Nephron (organoid): ENCODE results near the gene GUF1.

Experiments
- H3K27ac Mint-ChIP-seq, 3 experiments: 2 replicates each; pipeline ENCODE4 v1.8.0; 2020; ENCODE audit warnings: mixed read lengths in 3 of 3, mild to moderate bottlenecking in 2 of 3, moderate library complexity in 1 of 3
- H3K27me3 Mint-ChIP-seq: 2 replicates; pipeline ENCODE4 v1.8.0; 2021; ENCODE audit warnings: low read depth, mild to moderate bottlenecking, moderate library complexity, mixed read lengths
- H3K36me3 Mint-ChIP-seq: 2 replicates; pipeline ENCODE4 v1.8.0; 2020; ENCODE audit warnings: low read depth, mixed read lengths
- H3K4me1 Mint-ChIP-seq: 2 replicates; pipeline ENCODE4 v1.8.0; 2020; ENCODE audit warnings: mixed read lengths
- H3K4me3 Mint-ChIP-seq, 3 experiments: 2 replicates each; pipeline ENCODE4 v1.8.0; 2020; ENCODE audit warnings: mild to moderate bottlenecking in 3 of 3, mixed read lengths in 3 of 3, moderate library complexity in 2 of 3
- H3K9me3 Mint-ChIP-seq: 2 replicates; pipeline ENCODE4 v1.8.0; 2020; ENCODE audit warnings: mixed read lengths
- TF ChIP-seq, protein P1 (sequence below), 3 experiments: fragments of 200-600 bp; sonication (generic); IDR thresholded peaks; one replicate each; pipeline ENCODE4 v1.5.0; 2021; ENCODE audit warnings: antibody characterized with exemption in 3 of 3; ENCODE audit not compliant: unreplicated experiment in 3 of 3

GUF1 gene

DNA sequence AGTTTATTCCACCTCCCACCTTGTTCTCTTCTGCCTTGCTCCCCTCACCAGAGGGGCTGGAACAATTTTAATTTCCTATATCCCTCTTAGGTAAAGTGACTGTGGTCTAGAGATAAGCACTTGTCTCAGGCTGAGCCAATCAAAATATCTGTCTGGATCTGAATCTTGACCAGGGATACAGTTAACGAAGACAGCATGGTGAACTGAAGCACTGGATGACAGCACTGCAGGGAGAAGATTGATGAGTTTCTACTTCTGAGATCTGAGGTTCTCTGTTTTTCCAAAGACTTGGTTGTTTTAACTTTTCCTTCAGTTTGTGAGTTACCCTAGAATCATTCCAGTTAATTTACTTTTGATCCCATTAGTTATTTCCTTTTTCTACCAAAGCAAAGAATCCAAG is 34.9 kb downstream of the GUF1 start:
- Mint-ChIP-seq H3K27me3 (no peaks in the 10 kb centered on the region), H3K36me3 (peaks cover 11% of the 10 kb centered on the region), H3K9me3 (no peaks in the 10 kb centered on the region), H3K4me3 (no peak overlapping the region), H3K27ac (no peak overlapping the region), H3K4me1 (no peaks in the 10 kb centered on the region)
- TF ChIP-seq, protein P1, sequence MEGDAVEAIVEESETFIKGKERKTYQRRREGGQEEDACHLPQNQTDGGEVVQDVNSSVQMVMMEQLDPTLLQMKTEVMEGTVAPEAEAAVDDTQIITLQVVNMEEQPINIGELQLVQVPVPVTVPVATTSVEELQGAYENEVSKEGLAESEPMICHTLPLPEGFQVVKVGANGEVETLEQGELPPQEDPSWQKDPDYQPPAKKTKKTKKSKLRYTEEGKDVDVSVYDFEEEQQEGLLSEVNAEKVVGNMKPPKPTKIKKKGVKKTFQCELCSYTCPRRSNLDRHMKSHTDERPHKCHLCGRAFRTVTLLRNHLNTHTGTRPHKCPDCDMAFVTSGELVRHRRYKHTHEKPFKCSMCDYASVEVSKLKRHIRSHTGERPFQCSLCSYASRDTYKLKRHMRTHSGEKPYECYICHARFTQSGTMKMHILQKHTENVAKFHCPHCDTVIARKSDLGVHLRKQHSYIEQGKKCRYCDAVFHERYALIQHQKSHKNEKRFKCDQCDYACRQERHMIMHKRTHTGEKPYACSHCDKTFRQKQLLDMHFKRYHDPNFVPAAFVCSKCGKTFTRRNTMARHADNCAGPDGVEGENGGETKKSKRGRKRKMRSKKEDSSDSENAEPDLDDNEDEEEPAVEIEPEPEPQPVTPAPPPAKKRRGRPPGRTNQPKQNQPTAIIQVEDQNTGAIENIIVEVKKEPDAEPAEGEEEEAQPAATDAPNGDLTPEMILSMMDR (IDR thresholded peaks at IDR 0.05; ENCODE audit: unreplicated experiment in 3 of 3): no peak

DNA sequence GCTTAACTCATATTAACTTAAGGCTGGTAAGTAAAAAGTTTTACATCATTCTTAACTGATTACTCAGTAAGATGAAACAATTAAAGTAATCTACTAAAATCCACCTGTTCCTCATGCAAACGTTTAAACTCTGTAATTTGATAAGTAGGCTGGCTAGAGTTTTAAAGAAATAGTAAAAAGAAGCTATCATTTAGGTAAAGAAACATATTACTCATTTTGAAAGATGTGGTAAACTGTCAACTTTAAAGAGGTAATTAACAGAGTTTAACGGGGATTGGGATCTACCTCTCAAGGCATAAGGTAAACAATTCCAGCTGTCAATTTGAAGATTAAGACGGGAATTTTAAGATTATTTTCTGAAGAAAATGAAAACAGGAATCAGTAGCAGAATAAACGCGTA is 38.4 kb downstream of the GUF1 start:
- Mint-ChIP-seq H3K4me3 (no peak overlapping the region), H3K27me3 (no peaks in the 10 kb centered on the region), H3K4me1 (no peaks in the 10 kb centered on the region), H3K9me3 (no peaks in the 10 kb centered on the region), H3K27ac (no peak overlapping the region), H3K36me3 (peaks cover 12% of the 10 kb centered on the region)
- TF ChIP-seq, protein P1 (IDR thresholded peaks at IDR 0.05; ENCODE audit: unreplicated experiment in 3 of 3): no peak

DNA sequence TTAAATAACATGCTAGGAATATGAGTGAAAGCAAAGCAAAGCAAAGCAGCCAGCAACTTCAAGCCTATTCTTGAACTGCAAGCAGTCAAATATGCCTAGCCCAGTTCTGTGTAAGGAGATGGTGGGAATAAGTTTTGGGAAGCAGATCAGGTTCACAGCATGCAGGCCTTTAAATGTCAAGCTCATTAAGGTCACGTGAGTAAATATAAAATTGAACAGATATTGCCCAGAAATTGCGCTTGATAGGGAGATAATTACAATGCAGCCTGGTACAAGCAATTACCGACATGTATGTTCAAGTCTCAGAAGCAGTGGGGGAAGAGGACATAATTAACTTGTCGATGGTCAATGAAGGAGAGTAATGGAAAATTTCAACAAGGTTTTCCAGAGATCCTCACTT is 42.2 kb downstream of the GUF1 start:
- TF ChIP-seq, protein P1 (IDR thresholded peaks at IDR 0.05; ENCODE audit: unreplicated experiment in 3 of 3): no peak
- Mint-ChIP-seq H3K9me3 (no peaks in the 10 kb centered on the region), H3K4me1 (peaks cover 17% of the 10 kb centered on the region)

DNA sequence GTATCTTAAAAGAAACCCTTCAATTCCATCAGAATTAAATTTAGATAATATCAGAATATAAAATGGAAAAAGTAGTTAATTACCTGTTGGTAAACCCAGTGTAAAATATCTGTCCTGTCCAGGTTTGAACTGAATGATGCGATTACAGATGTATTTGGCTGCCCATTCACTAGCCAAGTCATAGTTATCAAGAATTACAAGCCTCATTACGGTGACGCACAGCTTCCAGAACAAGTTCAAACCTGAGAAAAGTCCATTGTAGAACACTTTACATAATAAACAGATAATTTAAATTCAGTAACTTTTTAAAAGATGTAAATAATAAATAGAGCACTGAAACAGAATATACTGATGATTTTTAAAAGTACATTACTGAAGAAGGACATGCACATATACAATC is 43.8 kb downstream of the GUF1 start:
- H3K4me3 Mint-ChIP-seq: no peak overlapping the region
- no peaks in the 10 kb centered on the region for H3K9me3 Mint-ChIP-seq
- H3K27me3 Mint-ChIP-seq: no peaks in the 10 kb centered on the region
- no peak overlapping the region for H3K27ac Mint-ChIP-seq
- H3K36me3 Mint-ChIP-seq: peaks cover 4% of the 10 kb centered on the region
- TF ChIP-seq, protein P1 (IDR thresholded peaks at IDR 0.05; ENCODE audit: unreplicated experiment in 3 of 3): no peak
- peaks cover 27% of the 10 kb centered on the region for H3K4me1 Mint-ChIP-seq

More for the DNA sequence above, 42.2 kb downstream of the GUF1 start:
- Mint-ChIP-seq H3K27me3 (no peaks in the 10 kb centered on the region), H3K4me3 (no peak overlapping the region), H3K36me3 (peaks cover 4% of the 10 kb centered on the region), H3K27ac (no peak overlapping the region)

DNA sequence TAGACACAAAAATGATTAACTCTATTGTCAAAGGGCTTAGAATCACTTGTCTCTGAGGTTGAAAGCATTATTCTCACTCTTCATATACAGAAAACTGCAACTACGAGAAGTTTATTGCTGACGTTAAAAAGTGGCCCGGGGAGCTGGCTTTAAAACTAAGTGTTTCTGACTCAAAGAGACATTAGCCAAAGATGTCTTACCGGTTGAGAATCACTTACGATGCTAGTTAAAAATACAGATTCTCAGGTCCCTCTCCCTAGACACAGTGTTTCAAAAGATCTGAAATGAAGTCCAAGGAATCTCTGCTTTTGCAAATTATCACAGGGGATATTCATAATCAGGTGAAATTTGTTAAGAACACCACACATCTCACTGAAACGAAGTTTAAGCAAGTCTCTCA is 46.9 kb downstream of the GUF1 start:
- TF ChIP-seq, protein P1 (IDR thresholded peaks at IDR 0.05; ENCODE audit: unreplicated experiment in 3 of 3): no peak
- H3K27me3 Mint-ChIP-seq: peaks cover under 1% of the 10 kb centered on the region
- peaks cover 4% of the 10 kb centered on the region for H3K36me3 Mint-ChIP-seq
- H3K9me3 Mint-ChIP-seq: no peaks in the 10 kb centered on the region
- H3K4me3 Mint-ChIP-seq: peak overlapping the region; percentile 84 to 99 (median 89)
- peak overlapping the region; percentile 61 to 85 (median 67) for H3K27ac Mint-ChIP-seq
- H3K4me1 Mint-ChIP-seq: peaks cover 27% of the 10 kb centered on the region

DNA sequence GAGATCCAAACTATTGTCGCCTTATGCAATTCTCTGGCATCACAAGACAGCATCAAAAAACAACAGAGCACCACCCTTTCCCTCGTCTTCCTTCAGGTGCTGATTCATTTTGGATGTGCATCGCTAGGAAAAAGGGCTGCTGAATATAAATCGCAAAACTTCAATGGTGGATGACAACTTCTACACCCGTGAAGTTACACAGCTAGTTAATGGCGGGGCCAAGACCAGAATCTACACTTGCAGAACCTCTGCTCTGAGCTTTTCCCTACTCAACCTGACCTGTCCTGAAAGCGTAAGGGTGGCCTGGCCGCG is 47.5 kb downstream of the GUF1 start:
- TF ChIP-seq, protein P1 (IDR thresholded peaks at IDR 0.05; ENCODE audit: unreplicated experiment in 3 of 3): no peak
- Mint-ChIP-seq H3K36me3 (peaks cover 4% of the 10 kb centered on the region), H3K27me3 (peaks cover 4% of the 10 kb centered on the region), H3K4me3 (peak overlapping the region; percentile 84 to 99 (median 89)), H3K27ac (peak overlapping the region; percentile 61 to 85 (median 67)), H3K4me1 (peaks cover 27% of the 10 kb centered on the region), H3K9me3 (no peaks in the 10 kb centered on the region)
